ENCODE measurements around the gene C1orf116. TPM values are rescaled to one million over a fixed set of nuclear protein-coding genes. Genes with fewer than 3 reads are reported as not detected.
"Not testable (repeated sequence)": the region's sequence is repeated elsewhere in the genome, so short reads cannot be mapped to it uniquely, and the experiment has no call there.

C1orf116 gene
- total RNA-seq, 4 donors from 2014 or later = 40.6 to 95.8 (median 77.6) TPM

- TF ChIP-seq CTCF (IDR thresholded peaks at IDR 0.05) (no peak), POLR2A (IDR thresholded peaks at IDR 0.05) (no peak), EP300 (IDR thresholded peaks at IDR 0.05) (no peak), POLR2AphosphoS5 (IDR thresholded peaks at IDR 0.05) (no peak)
- DNase-seq (ENCODE audit: low spot score in 2 of 2) = no peak
- no peak overlapping the region for H3K4me3 ChIP-seq
- peaks cover 59% of the 10 kb centered on the region for H3K4me1 ChIP-seq
- H3K27ac ChIP-seq = no peak overlapping the region
- H3K9me3 ChIP-seq = no peaks in the 10 kb centered on the region
- peaks cover 19% of the 10 kb centered on the region for H3K36me3 ChIP-seq
- H3K27me3 ChIP-seq = no peaks in the 10 kb centered on the region
- WGBS = 85% methylated on average over 6 of the region's 6 CpGs
Measured at GRCh38 chr1:207048041-207048440, 15.5 kb upstream of the C1orf116 start.

GRCh38 chr1:207047505-207047904 is 14.9 kb upstream of the C1orf116 start:
- Histone ChIP-seq H3K4me1 (peaks cover 57% of the 10 kb centered on the region), H3K4me3 (no peak overlapping the region), H3K27me3 (no peaks in the 10 kb centered on the region), H3K27ac (no peak overlapping the region), H3K36me3 (peaks cover 19% of the 10 kb centered on the region), H3K9me3 (no peaks in the 10 kb centered on the region)
- DNase-seq (ENCODE audit: low spot score in 2 of 2) = no peak
- TF ChIP-seq POLR2A (IDR thresholded peaks at IDR 0.05) = no peak
- no peak for TF ChIP-seq EP300 (IDR thresholded peaks at IDR 0.05)
- no peak for TF ChIP-seq CTCF (IDR thresholded peaks at IDR 0.05)
- WGBS = 89% methylated on average over 1 of the region's 1 CpG

DNA sequence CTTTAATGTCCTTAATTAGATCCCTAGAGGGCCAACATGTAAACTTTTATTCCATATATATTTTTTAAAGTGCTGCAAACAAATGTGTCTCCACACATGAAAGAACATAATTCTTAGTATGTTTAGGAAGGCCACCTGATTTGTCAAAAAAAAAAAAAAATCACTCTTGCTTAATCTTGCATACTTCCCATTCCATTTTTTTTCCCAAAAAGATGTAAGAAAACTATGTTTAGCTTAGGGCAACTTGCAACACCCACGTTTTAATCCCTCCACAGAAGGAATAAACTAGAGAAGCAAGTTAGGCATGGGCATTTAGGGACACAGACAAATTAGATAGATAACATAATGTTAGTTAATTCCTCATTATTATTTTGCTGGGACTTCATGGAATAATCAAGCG is 12.9 kb upstream of the C1orf116 start:
- no peak for DNase-seq (ENCODE audit: low spot score in 2 of 2)
- WGBS = 57% methylated on average over 2 of the region's 2 CpGs
- no peak for TF ChIP-seq EP300 (IDR thresholded peaks at IDR 0.05)
- no peak for TF ChIP-seq CTCF (IDR thresholded peaks at IDR 0.05)
- no peak for TF ChIP-seq POLR2A (IDR thresholded peaks at IDR 0.05)
- TF ChIP-seq POLR2AphosphoS5 (IDR thresholded peaks at IDR 0.05) = no peak
- Histone ChIP-seq H3K27me3 (no peaks in the 10 kb centered on the region), H3K4me1 (peaks cover 42% of the 10 kb centered on the region), H3K27ac (no peak overlapping the region), H3K9me3 (no peaks in the 10 kb centered on the region), H3K4me3 (no peak overlapping the region), H3K36me3 (peaks cover 19% of the 10 kb centered on the region)

DNA sequence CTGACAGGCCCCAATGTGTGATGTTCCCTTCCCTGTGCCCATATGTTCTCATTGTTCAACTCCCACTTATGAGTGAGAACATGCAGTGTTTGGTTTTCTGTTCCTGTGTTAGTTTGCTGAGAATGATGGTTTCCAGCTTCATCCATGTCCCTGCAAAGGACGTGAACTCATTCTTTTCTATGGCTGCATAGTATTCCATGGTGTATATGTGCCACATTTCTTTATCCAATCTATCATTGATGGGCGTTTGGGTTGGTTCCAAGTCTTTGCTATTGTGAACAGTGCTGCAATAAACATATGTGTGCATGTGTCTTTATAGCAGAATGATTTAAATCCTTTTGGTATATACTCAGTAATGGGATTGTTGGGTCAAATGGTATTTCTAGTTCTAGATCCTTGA is 8.8 kb upstream of the C1orf116 start:
- H3K36me3 ChIP-seq; H3K27ac ChIP-seq; H3K9me3 ChIP-seq; DNase-seq (ENCODE audit: low spot score in 2 of 2); H3K27me3 ChIP-seq; H3K4me3 ChIP-seq: not testable (repeated sequence)
- WGBS = 93% methylated on average over 2 of the region's 2 CpGs
- H3K4me1 ChIP-seq = peaks cover 12% of the 10 kb centered on the region

DNA sequence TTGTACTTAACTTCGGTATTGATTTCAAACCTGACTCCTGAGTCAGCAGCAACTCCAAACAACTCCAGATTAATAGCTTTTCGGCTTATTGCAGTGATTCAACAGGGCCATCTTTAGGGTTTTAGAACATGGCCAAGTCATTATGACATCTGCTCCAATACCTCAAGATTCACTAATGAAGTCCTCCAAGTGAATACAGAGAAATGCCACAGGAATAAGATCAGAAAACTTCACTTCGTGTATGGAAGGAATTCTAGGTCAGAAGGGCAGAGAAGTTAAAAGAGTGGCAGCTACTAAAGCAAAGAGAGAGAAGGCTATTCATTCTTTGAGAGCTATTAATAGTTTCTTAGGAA is 7.6 kb upstream of the C1orf116 start:
- TF ChIP-seq CTCF (IDR thresholded peaks at IDR 0.05) = no peak
- no peak for TF ChIP-seq POLR2A (IDR thresholded peaks at IDR 0.05)
- no peak for TF ChIP-seq POLR2AphosphoS5 (IDR thresholded peaks at IDR 0.05)
- TF ChIP-seq EP300 (IDR thresholded peaks at IDR 0.05) = no peak
- Histone ChIP-seq H3K4me3 (no peak overlapping the region), H3K27me3 (no peaks in the 10 kb centered on the region), H3K36me3 (no peaks in the 10 kb centered on the region), H3K27ac (no peak overlapping the region), H3K9me3 (no peaks in the 10 kb centered on the region), H3K4me1 (peaks cover 1% of the 10 kb centered on the region)
- no peak for DNase-seq (ENCODE audit: low spot score in 2 of 2)
- WGBS = 75% methylated on average over 3 of the region's 3 CpGs

DNA sequence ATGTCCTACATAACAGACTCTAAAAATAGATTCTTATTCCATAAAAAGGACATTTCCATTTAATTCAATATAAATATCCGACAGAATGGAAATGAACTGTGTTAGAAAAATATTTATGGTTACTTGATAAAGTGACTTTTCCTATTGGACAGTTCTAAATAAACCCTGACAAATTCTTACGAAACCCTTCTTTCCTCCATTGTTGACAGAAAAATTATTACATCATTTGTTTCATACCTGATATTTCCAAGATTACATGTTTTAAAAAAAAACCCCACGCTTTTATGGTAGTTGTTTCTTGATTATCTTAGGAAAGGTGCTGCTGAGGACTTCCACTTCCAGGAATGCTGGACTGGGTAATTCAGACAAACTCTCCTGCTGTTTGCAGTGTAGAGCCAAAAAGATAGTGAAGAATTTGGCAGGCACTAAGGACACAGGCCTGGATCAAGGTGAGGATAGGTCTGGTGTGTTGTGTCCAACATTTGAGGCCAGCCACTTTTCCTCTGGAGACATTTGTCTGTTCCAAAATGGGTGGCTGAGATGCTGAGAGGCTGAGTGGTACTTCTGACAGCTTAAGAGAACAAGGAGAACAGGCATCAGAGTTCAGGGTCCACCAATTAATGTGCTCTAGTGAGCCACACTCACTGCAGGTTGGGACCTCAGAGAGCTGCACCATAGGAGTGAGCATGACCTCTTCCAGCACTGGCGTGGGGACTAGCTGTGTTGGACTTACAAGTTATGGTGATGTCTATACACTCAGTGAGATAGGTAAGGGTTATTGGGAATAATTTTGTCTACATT is 7.0 kb upstream of the C1orf116 start:
- TF ChIP-seq POLR2A (IDR thresholded peaks at IDR 0.05) (no peak), CTCF (IDR thresholded peaks at IDR 0.05) (no peak), EP300 (IDR thresholded peaks at IDR 0.05) (no peak), POLR2AphosphoS5 (IDR thresholded peaks at IDR 0.05) (no peak)
- no peak for DNase-seq (ENCODE audit: low spot score in 2 of 2)
- H3K27ac ChIP-seq = no peak overlapping the region
- H3K27me3 ChIP-seq = no peaks in the 10 kb centered on the region
- WGBS = 92% methylated on average over 4 of the region's 4 CpGs
- H3K36me3 ChIP-seq = no peaks in the 10 kb centered on the region
- H3K4me3 ChIP-seq = no peak overlapping the region
- H3K9me3 ChIP-seq = no peaks in the 10 kb centered on the region
- H3K4me1 ChIP-seq = peaks cover under 1% of the 10 kb centered on the region

Data from suprapubic skin (tissue), 4 donors.